ENCODE measurements around the gene TIAM2.
A peak's percentile ranks its signal among the peaks of the same experiment; 100 is the strongest.
"Not testable (repeated sequence)": the region's sequence is repeated elsewhere in the genome, so short reads cannot be mapped to it uniquely, and the experiment has no call there.

TIAM2 gene

GRCh38 chr6:155066921-155067680 lies 72.0 kb downstream of the TIAM2 start:
- DNase-seq: no peak

DNA sequence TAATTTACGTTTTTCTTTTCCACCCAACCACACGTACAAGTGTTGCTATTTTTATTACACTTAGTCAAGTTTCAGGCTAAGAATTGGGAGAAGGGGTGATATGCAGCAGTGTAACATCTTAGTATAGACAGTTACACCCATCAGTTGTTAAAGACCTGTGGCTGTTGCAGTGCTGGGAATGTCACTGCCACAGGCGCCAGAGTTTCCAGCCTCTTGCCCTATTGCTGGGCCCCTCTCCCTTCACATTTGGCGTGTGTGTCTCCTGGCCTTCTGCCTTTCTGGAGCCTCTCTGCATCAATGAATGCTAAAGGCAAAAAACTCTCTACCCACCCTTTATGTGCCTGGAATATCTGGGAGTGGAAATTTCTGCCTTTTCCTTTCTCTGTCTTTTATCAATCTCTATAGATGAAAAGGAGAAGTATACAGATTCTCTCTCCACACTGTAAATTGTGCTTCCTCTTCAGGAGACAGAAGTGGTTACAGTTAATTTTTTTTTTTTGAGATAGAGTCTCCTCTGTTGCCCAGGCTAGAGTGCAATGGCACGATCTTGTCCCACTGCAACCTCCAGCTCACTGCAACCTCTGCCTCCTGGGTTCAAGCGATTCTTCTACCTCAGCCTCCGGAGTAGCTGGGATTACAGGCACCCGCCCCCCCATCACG lies 73.0 kb downstream of the TIAM2 start:
- DNase-seq: peak; percentile 65

- DNase-seq: no peak
Observed at GRCh38 chr6:155069543-155069942, 74.4 kb downstream of the TIAM2 start.

- no peak for DNase-seq
Observed at GRCh38 chr6:155075930-155076695, 81.0 kb downstream of the TIAM2 start.

GRCh38 chr6:155077331-155077730 lies 82.2 kb downstream of the TIAM2 start:
- no peak for DNase-seq

DNA sequence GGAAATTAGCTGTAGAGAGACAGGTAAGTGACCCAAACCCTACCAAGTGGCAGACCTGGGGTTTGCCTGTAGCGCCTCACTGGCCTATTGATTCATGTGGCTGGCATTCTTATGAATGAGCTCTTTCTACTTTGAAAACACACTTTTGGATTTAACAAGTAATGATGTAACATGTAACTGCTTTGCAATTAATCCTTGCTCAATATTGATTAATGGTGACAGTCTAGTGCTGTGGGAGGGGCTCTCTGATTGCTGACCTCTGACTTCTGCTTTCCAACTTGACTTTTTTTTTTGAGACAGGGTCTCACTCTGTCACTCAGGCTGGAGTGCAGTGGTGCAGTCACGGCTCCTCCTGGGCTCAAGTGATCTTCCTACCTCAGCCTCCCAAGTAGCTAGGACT lies 82.7 kb downstream of the TIAM2 start:
- peak; percentile 78 for DNase-seq

- DNase-seq: peak; percentile 86
Observed at GRCh38 chr6:155078331-155078745, 83.2 kb downstream of the TIAM2 start.

- DNase-seq: peak; percentile 95
Observed at GRCh38 chr6:155079985-155080452, 84.9 kb downstream of the TIAM2 start.

GRCh38 chr6:155080881-155081845 lies 86.0 kb downstream of the TIAM2 start:
- no peak for DNase-seq

DNA sequence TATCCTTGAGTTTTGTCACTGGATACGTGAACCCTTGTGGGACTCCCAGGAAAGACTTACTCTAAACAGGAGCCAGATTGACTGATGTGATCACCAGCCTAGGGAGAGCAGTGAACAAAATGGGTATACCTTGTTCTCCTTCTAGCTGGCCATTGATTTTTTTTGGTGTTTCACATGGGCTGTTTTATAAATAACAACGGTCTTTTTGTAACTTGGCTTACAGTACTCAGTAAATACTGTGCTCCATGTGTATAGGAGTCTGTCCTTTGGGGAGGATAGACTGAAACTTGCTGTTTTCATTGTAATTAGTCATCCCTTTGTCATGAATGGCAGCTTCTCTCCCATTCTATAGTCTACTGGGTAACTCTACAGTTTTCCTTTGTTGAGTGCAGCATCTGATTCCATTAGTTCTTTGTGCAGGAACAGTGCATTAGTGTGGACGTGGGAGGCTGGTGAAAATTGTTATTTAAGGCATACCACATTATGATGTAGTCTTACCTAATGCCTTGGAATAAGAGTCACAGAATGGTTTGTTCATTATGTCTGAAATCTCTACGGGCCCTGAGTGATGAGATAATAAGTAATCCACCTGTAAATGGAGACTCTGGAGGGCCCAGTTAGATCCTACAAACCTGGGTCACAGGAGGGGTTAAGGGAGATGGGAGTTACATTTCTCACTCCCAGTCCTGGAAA lies 89.5 kb downstream of the TIAM2 start:
- no peak for DNase-seq

DNA sequence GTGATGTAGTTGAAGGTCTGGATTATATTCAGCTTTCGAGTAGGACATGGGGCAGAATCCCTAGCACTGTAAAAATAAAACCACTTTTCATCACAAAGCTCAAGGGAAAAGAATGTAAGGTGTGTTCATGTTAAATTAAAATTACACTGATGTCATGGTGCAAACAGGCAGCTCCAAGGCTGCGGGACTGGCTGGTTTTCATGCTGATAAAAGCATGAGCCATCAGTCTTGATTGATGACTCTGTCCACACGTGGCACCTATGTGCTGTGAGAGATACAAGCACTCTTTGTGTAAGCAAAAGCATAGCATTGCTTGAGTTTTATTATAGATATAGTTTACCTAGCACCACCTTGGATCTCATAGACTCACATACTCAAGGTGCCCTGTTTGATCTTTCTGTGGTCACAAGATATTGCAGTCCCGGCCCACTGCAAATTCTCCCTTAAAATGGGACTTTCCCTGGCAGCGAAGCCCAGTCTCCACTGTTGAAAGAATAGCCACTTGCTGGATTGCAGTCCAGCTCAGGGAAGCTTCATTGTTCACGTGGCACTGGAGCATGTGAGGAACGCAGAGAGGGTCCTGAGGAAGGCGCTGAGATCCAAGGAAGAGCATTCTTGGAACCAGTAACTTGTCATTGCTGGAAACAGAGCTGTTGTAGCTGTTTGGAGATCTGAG lies 90.6 kb downstream of the TIAM2 start:
- DNase-seq: peak; percentile 64

- no peak for DNase-seq
Observed at GRCh38 chr6:155088856-155089255, 93.7 kb downstream of the TIAM2 start.

- no peak for DNase-seq
Observed at GRCh38 chr6:155089746-155090145, 94.6 kb downstream of the TIAM2 start.

DNA sequence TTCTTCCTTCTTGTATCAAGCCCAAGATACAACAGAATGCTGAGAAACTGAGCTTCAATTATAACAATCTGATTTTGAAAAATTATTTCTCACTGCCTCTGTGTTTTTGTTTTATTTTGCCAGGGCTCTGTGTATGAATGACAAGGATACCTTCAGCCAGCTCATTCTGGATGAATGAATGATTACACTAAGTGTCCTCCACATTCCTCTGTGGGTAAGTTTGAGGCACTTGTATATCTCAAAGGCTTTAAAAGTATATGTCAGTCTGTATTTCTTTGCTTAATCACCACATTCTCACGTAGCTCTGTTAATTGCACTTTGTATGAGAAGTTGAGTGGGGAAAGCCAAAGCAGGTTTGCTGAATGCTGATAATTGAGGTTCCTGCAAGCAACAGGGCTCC lies 95.1 kb downstream of the TIAM2 start:
- no peak for DNase-seq

- DNase-seq: no peak
Observed at GRCh38 chr6:155091756-155092155, 96.6 kb downstream of the TIAM2 start.

DNA sequence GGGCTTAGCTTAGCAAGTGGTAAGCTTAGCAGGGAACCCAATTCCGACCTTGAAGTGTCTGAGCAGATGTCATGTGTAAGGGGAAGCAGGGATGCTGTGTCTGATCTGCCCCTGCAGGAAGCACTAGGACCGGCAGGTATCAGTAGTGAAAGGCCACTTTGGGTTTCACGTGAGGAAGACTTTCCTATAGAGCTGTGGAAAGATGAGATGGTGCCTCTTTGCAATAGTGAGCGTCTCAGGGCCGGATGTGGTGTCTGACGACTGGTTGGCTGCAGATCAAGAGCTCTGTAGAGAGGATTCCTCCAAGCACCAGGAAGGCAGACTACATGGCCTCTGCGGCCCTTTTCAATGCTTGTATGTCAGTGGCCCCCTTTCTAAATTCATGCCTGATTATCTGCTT lies 98.3 kb downstream of the TIAM2 start:
- no peak for DNase-seq

DNA sequence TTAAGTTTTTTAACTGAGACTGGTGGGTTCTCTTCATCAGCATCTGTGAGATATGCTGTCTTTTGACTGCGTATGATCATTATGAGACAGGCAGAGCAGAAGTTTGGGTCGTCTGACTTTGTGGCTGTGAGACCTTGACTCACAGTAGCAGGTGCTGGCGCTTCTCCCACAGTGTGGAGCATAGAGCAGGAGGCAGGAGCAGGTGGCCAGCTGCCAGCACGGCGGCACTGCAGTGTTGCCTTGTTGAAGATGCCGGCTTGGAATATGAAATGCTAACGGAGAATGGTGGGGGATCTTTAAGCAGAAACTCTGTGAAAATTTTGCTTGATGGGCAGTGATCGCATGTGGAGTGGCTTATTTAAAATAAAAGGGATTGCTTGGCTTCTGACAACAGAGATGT lies 105.0 kb downstream of the TIAM2 start:
- no peak for DNase-seq

DNA sequence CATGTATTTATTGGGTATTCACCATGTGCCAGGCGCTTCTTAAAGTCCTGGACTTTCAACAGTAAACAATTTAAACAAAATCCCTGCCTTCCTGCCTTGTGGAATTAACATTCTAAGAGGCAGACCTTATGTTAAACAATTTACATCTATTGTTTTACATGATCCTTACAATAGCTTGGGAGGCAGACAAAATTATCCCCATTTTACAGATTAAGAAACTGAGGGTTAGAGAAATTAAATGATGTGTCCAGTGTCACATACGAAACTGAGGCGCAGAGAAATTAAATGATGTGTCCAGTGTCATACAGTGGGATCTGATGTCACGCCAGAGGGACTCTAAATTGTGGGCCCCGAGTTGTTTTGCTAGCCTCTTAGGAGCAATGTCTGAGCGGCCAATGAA lies 105.5 kb downstream of the TIAM2 start:
- DNase-seq: no peak

DNA sequence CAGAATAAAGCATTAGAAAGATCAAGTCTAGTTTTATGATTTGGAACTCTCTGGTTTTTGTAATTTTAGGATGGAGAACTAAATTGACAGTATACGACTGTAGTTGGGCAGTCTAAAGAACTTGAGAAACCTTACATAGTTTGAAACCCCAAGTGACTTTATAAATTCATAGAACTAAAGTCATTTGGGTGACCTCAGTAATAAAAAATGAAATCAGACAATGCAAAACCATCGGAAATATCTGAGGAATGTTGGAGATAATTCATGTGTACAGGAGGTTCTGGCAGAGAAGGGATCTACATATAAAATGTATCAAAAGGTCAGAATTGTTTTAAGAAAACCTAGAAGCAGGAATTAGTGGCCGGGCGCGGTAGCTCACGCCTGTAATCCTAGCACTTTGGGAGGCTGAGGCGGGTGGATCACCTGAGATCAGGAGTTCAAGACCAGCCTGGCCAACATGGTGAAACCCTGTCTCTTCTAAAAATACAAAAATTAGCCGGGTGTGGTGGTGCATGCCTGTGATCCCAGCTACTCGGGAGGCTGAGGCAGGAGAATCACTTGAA lies 108.0 kb downstream of the TIAM2 start:
- DNase-seq: not testable (repeated sequence)

DNA sequence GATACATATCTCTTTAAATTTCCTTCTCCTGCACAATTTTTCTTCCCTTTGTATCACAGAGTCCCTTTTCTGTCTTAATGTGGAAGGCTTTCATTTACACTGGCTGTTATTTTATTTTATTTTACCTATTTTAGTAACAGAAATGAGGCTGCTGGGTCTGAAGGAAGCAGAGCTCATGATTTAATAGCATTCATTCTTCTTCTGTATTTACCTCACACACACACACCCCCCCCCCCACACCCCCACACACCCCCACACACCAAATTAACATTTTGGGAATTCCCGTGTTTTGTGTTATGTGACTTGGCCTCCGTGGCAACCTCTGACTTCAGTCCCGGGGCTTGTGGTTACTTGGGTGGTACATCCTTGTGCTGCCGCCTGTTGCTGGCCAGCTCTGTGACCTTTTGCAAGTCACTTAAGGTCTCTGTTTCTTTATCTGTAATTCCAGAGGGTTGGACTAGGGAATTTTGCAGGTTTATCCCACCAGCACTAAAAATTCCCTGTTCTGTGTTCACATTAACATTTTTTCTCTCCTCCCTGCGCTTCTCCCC lies 108.8 kb downstream of the TIAM2 start:
- DNase-seq: no peak
